Gastroesophageal sphincter (tissue), 3 donors: Measurements from ENCODE around the gene CEACAM16.

Experiments used
- EP300 ChIP-seq: sonication (generic); formaldehyde crosslinking; IDR thresholded peaks from one replicate; pipeline ENCODE4 v1.6.1; 2017; ENCODE audit warnings: antibody characterized with exemption, mild to moderate bottlenecking
- POLR2A ChIP-seq, 2 donors: fragments of 450-650 bp; IDR thresholded peaks; one replicate each; pipeline ENCODE4 v1.6.1; 2017; ENCODE audit warnings: antibody characterized with exemption in 2 of 2, mild to moderate bottlenecking in 2 of 2, moderate library complexity in 1 of 2
- POLR2AphosphoS5 ChIP-seq: sonication (generic); formaldehyde crosslinking; IDR thresholded peaks from one replicate; pipeline ENCODE4 v1.6.1; 2017; ENCODE audit warnings: antibody characterized with exemption
- TF ChIP-seq, protein P1 (sequence below), 4 experiments: fragments of 200-600 bp in 2 of 4; fragments of 450-650 bp in 2 of 4; sonication (generic) in 1 of 4; IDR thresholded peaks; one replicate each; pipeline ENCODE4 v1.5.1; 2017 to 2019; ENCODE audit warnings: antibody characterized with exemption in 4 of 4, mild to moderate bottlenecking in 2 of 4, moderate library complexity in 2 of 4

DNA sequence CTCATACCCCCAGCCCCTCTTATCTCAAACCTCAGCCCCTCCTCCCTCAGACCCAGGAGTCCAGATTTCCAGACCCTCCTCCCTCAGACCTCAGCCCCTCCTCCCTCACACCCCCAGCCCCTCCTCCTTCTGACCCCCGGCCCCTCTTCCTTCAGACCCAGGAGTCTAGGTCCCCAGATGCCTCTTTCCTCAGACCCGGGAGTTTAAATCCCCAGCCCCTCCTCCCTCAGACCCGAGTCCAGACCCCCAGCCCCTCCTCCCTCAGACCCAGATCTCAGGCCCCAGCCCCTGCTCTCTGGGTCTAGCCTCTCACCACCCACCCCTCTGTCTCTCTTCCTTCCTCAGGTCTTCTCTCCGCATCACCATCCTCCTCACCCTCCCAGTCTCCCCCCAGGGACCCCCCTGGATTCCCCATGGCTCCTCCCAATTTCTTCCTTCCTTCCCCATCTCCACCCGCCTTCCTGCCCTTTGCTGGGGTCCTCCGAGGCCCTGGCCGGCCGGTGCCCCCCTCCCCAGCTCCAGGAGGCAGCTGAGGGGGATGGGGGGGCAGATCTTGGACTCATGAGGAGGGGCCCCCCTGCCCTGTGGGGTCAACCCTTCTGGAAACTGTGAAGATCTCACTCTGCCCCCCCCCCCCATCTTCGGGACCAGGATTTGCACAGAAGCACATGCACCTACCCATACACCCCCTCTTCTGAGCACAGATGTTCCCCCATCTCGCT is 60.3 kb downstream of the CEACAM16 start:
- TF ChIP-seq, protein P1, sequence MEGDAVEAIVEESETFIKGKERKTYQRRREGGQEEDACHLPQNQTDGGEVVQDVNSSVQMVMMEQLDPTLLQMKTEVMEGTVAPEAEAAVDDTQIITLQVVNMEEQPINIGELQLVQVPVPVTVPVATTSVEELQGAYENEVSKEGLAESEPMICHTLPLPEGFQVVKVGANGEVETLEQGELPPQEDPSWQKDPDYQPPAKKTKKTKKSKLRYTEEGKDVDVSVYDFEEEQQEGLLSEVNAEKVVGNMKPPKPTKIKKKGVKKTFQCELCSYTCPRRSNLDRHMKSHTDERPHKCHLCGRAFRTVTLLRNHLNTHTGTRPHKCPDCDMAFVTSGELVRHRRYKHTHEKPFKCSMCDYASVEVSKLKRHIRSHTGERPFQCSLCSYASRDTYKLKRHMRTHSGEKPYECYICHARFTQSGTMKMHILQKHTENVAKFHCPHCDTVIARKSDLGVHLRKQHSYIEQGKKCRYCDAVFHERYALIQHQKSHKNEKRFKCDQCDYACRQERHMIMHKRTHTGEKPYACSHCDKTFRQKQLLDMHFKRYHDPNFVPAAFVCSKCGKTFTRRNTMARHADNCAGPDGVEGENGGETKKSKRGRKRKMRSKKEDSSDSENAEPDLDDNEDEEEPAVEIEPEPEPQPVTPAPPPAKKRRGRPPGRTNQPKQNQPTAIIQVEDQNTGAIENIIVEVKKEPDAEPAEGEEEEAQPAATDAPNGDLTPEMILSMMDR (IDR thresholded peaks at IDR 0.05) = no peak
- TF ChIP-seq EP300 (no peak), POLR2A (IDR thresholded peaks at IDR 0.05) (no peak), POLR2AphosphoS5 (no peak)
